Measurements from ENCODE around the gene WEE2.
"Not testable (repeated sequence)": the region's sequence is repeated elsewhere in the genome, so short reads cannot be mapped to it uniquely, and the experiment has no call there.

Gene WEE2

GRCh38 chr7:141748396-141748795 lies 40.2 kb downstream of the WEE2 start:
- Histone ChIP-seq H3K9ac (ENCODE audit: low read depth, low read length) (no peak overlapping the region), H3K27me3 (ENCODE audit: insufficient read depth, low read length, poor library complexity) (no peaks in the 10 kb centered on the region), H3K79me2 (ENCODE audit: insufficient read depth, low read length) (peaks cover 6% of the 10 kb centered on the region; the same call in 1 of the 2 replicates), H3K27ac (ENCODE audit: low read length) (no peak overlapping the region), H3K4me1 (ENCODE audit: insufficient read depth, low read length) (no peaks in the 10 kb centered on the region), H3K36me3 (ENCODE audit: insufficient read depth, low read length) (peaks cover 100% of the 10 kb centered on the region), H2AFZ (ENCODE audit: low read depth, low read length) (no peak overlapping the region), H3K9me3 (ENCODE audit: insufficient read depth, low read length, severe bottlenecking) (peaks cover 26% of the 10 kb centered on the region), H4K20me1 (ENCODE audit: insufficient read depth, low read length) (no peaks in the 10 kb centered on the region), H3K4me2 (ENCODE audit: insufficient read depth, low read length) (no peak overlapping the region), H3K4me3 (ENCODE audit: low read depth in 1 of 2, low read length in 2 of 2) (no peak overlapping the region)
- ATAC-seq (ENCODE audit: insufficient read depth, low read depth) = no peak
- DNase-seq = no peak
- no peak for TF ChIP-seq EZH2 (IDR thresholded peaks at IDR 0.05; ENCODE audit: borderline replicate concordance, low read depth, low read length, severe bottlenecking)
- TF ChIP-seq, protein P1, sequence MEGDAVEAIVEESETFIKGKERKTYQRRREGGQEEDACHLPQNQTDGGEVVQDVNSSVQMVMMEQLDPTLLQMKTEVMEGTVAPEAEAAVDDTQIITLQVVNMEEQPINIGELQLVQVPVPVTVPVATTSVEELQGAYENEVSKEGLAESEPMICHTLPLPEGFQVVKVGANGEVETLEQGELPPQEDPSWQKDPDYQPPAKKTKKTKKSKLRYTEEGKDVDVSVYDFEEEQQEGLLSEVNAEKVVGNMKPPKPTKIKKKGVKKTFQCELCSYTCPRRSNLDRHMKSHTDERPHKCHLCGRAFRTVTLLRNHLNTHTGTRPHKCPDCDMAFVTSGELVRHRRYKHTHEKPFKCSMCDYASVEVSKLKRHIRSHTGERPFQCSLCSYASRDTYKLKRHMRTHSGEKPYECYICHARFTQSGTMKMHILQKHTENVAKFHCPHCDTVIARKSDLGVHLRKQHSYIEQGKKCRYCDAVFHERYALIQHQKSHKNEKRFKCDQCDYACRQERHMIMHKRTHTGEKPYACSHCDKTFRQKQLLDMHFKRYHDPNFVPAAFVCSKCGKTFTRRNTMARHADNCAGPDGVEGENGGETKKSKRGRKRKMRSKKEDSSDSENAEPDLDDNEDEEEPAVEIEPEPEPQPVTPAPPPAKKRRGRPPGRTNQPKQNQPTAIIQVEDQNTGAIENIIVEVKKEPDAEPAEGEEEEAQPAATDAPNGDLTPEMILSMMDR (IDR thresholded peaks at IDR 0.05; ENCODE audit: borderline replicate concordance, extremely low read depth, low read length, poor library complexity, severe bottlenecking) = no peak

- not testable (repeated sequence) for H3K4me1 ChIP-seq (ENCODE audit: insufficient read depth, low read length); H3K27me3 ChIP-seq (ENCODE audit: insufficient read depth, low read length, poor library complexity); H3K79me2 ChIP-seq (ENCODE audit: insufficient read depth, low read length); ATAC-seq (ENCODE audit: insufficient read depth, low read depth); H4K20me1 ChIP-seq (ENCODE audit: insufficient read depth, low read length); H3K4me2 ChIP-seq (ENCODE audit: insufficient read depth, low read length); H2AFZ ChIP-seq (ENCODE audit: low read depth, low read length); H3K27ac ChIP-seq (ENCODE audit: low read length); H3K4me3 ChIP-seq (ENCODE audit: low read depth in 1 of 2, low read length in 2 of 2); H3K9ac ChIP-seq (ENCODE audit: low read depth, low read length)
- peaks cover 95% of the 10 kb centered on the region for H3K36me3 ChIP-seq (ENCODE audit: insufficient read depth, low read length)
- DNase-seq = peak; percentile 27
- peaks cover 26% of the 10 kb centered on the region for H3K9me3 ChIP-seq (ENCODE audit: insufficient read depth, low read length, severe bottlenecking)
These were observed 43.8 kb downstream of the WEE2 start for GRCh38 chr7:141751904-141752303.

- H3K36me3 ChIP-seq (ENCODE audit: insufficient read depth, low read length) = peaks cover 94% of the 10 kb centered on the region
- no peak for DNase-seq
- TF ChIP-seq, protein P1 (IDR thresholded peaks at IDR 0.05; ENCODE audit: borderline replicate concordance, extremely low read depth, low read length, poor library complexity, severe bottlenecking) = peak; percentile 49
- TF ChIP-seq EZH2 (IDR thresholded peaks at IDR 0.05; ENCODE audit: borderline replicate concordance, low read depth, low read length, severe bottlenecking) = no peak
These were observed 44.5 kb downstream of the WEE2 start for GRCh38 chr7:141752634-141753033.

DNA sequence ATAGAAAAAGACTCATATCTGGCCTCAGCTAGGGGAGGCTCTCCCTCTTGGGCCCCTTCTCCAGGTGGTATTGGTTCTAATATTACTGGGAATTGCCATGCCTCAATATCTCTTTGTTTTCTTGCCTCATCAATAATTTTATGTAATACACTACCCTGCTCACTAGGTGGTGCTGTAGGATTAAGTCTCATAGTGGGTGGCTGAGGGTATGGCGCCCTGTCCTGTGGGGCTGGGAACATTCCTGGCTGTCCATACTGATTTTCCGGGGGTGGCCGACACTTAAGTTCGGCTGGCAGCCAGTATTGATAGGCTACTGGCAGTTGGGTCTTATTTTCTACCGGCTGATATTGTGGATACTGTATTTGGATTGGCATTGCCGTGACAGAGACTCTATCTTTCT lies 46.8 kb downstream of the WEE2 start:
- Histone ChIP-seq H3K9me3 (ENCODE audit: insufficient read depth, low read length, severe bottlenecking) (peaks cover 23% of the 10 kb centered on the region), H3K27me3 (ENCODE audit: insufficient read depth, low read length, poor library complexity) (no peaks in the 10 kb centered on the region), H3K36me3 (ENCODE audit: insufficient read depth, low read length) (peaks cover 86% of the 10 kb centered on the region), H3K4me3 (ENCODE audit: low read depth in 1 of 2, low read length in 2 of 2) (no peak overlapping the region), H4K20me1 (ENCODE audit: insufficient read depth, low read length) (peaks cover 2% of the 10 kb centered on the region; the same call in 1 of the 2 replicates), H3K4me1 (ENCODE audit: insufficient read depth, low read length) (no peaks in the 10 kb centered on the region), H3K9ac (ENCODE audit: low read depth, low read length) (no peak overlapping the region), H2AFZ (ENCODE audit: low read depth, low read length) (no peak overlapping the region), H3K4me2 (ENCODE audit: insufficient read depth, low read length) (no peak overlapping the region), H3K79me2 (ENCODE audit: insufficient read depth, low read length) (no peaks in the 10 kb centered on the region), H3K27ac (ENCODE audit: low read length) (no peak overlapping the region)
- DNase-seq (no peak), ATAC-seq (ENCODE audit: insufficient read depth, low read depth) (peak; percentile 64; the same call in 2 of the 3 replicates)
- TF ChIP-seq, protein P1 (IDR thresholded peaks at IDR 0.05; ENCODE audit: borderline replicate concordance, extremely low read depth, low read length, poor library complexity, severe bottlenecking) = peak; percentile 64
- TF ChIP-seq EZH2 (IDR thresholded peaks at IDR 0.05; ENCODE audit: borderline replicate concordance, low read depth, low read length, severe bottlenecking) = no peak

More at GRCh38 chr7:141752634-141753033, 44.5 kb downstream of the WEE2 start:
- no peak for ATAC-seq (ENCODE audit: insufficient read depth, low read depth)
- no peak overlapping the region for H3K4me2 ChIP-seq (ENCODE audit: insufficient read depth, low read length)
- H3K27ac ChIP-seq (ENCODE audit: low read length) = no peak overlapping the region
- no peak overlapping the region for H2AFZ ChIP-seq (ENCODE audit: low read depth, low read length)
- no peak overlapping the region for H3K4me3 ChIP-seq (ENCODE audit: low read depth in 1 of 2, low read length in 2 of 2)
- peaks cover 2% of the 10 kb centered on the region; the same call in 1 of the 2 replicates for H4K20me1 ChIP-seq (ENCODE audit: insufficient read depth, low read length)
- H3K79me2 ChIP-seq (ENCODE audit: insufficient read depth, low read length) = no peaks in the 10 kb centered on the region
- no peaks in the 10 kb centered on the region for H3K27me3 ChIP-seq (ENCODE audit: insufficient read depth, low read length, poor library complexity)
- no peaks in the 10 kb centered on the region for H3K4me1 ChIP-seq (ENCODE audit: insufficient read depth, low read length)
- H3K9ac ChIP-seq (ENCODE audit: low read depth, low read length) = no peak overlapping the region
- peaks cover 26% of the 10 kb centered on the region for H3K9me3 ChIP-seq (ENCODE audit: insufficient read depth, low read length, severe bottlenecking)

Measured in DND-41 (cell line).